K562 (cell line): Measurements from ENCODE around the gene ASPRV1. TPM values are rescaled to one million over a fixed set of nuclear protein-coding genes. Genes with fewer than 3 reads are reported as not detected.

Experiments
- ARID3B ChIP-seq: fragments of 250-450 bp; sonication (Bioruptor Pico); IDR thresholded peaks from 2 replicates; pipeline ENCODE4 v1.4.0; 2020; ENCODE audit warnings: borderline replicate concordance
- NKRF ChIP-seq: fragments of 450-650 bp; IDR thresholded peaks from 2 replicates; pipeline ENCODE4 v1.6.1; 2016; ENCODE audit warnings: borderline replicate concordance
- STAG1 ChIP-seq: sonication (generic); formaldehyde crosslinking; IDR thresholded peaks from 2 replicates; pipeline ENCODE4 v1.5.0; 2020; ENCODE audit warnings: missing genetic modification reagents, borderline replicate concordance
- ZNF436 ChIP-seq: fragments of 250-450, 450-650 bp; sonication (Bioruptor Pico); formaldehyde crosslinking; IDR thresholded peaks from 2 replicates; pipeline ENCODE4 v1.7.0; 2020; ENCODE audit warnings: mild to moderate bottlenecking
- ZNF551 ChIP-seq: fragments of 250-450 bp; sonication (Bioruptor Pico); IDR thresholded peaks from 2 replicates; pipeline ENCODE4 v1.5.0; 2021; ENCODE audit warnings: mild to moderate bottlenecking, moderate library complexity
- polyA plus RNA-seq, 8 experiments: library from polyadenylated mRNA; depleted of rRNA in 4 of 8; stranded (reverse) in 5 of 8; unstranded in 3 of 8; fragments of >200 nt; fragmentation: Nextera tagmentation in 2 of 8; fragmentation: Illumina TruSeq in 1 of 8; extraction: Ambion mirVana in 2 of 8; extraction: Trizol in 1 of 8; gene quantifications; 2 replicates each; pipeline versions ENCODE4 v1.2.1 to v1.2.3, GENCODE V29; 2011 to 2014; ENCODE audit warnings: inconsistent platforms in 1 of 8, missing spikeins in 1 of 8
- total RNA-seq, 7 experiments: library from RNA; depleted of rRNA in 6 of 7; stranded (reverse); fragments of >200 nt in 6 of 7; fragmentation: Illumina TruSeq in 2 of 7; extraction: Trizol in 2 of 7; gene quantifications; 2 replicates each; pipeline versions ENCODE4 v1.2.1 to v1.2.3, GENCODE V29; 2011 to 2021; ENCODE audit warnings: low replicate concordance in 1 of 7
- TF ChIP-seq, protein P1 (sequence below): fragments of 450-650 bp; IDR thresholded peaks from 2 replicates; pipeline ENCODE4 v1.6.1; 2014; ENCODE audit warnings: low read depth, mild to moderate bottlenecking, moderate library complexity, borderline replicate concordance
- TF ChIP-seq, protein P2 (sequence below): fragments of 250-450 bp; sonication (Bioruptor Pico); IDR thresholded peaks from 2 replicates; pipeline ENCODE4 v1.8.0; 2022; ENCODE audit warnings: moderate library complexity, mild to moderate bottlenecking, inconsistent platforms

ASPRV1 gene
- total and polyA plus RNA-seq, 9 of the 15 experiments (the other 6 are each of a cell fraction or from before 2014, with no cell fraction given): 0.17 to 0.72 (median 0.47) TPM; not detected in 1

DNA sequence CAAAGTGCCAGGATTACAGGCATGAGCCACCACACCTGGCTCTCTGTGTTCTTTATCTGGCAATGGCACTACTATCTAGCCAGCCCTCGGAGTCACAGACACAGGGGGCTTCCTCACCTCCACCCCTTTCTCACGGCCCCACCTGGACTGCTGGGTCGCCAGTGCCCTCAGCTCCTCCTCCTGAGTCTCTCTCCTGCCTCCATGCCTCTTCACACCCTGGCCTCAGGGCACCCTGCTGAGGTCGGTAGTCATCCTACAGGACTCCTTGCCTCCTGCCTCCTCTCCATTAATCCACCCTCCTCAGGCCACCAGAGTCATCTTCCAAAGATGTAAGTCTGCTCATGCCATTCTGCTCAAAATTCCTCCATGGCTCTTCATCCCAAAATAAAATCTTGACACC lies 8.6 kb upstream of the ASPRV1 start (continued):
- no peak for TF ChIP-seq ARID3B
- TF ChIP-seq, protein P1, sequence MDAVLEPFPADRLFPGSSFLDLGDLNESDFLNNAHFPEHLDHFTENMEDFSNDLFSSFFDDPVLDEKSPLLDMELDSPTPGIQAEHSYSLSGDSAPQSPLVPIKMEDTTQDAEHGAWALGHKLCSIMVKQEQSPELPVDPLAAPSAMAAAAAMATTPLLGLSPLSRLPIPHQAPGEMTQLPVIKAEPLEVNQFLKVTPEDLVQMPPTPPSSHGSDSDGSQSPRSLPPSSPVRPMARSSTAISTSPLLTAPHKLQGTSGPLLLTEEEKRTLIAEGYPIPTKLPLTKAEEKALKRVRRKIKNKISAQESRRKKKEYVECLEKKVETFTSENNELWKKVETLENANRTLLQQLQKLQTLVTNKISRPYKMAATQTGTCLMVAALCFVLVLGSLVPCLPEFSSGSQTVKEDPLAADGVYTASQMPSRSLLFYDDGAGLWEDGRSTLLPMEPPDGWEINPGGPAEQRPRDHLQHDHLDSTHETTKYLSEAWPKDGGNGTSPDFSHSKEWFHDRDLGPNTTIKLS: no peak
- no peak for TF ChIP-seq ZNF551 (CRISPR knock-in tag)
- TF ChIP-seq, protein P2, sequence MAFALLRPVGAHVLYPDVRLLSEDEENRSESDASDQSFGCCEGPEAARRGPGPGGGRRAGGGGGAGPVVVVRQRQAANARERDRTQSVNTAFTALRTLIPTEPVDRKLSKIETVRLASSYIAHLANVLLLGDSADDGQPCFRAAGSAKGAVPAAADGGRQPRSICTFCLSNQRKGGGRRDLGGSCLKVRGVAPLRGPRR (CRISPR knock-in tag): no peak
- TF ChIP-seq STAG1 (CRISPR knock-in tag): no peak
- TF ChIP-seq NKRF: no peak
- no peak for TF ChIP-seq ZNF436 (CRISPR knock-in tag)
